ENCODE measurements around the gene HSPA14.
A peak's percentile ranks its signal among the peaks of the same experiment; 100 is the strongest.
"Not testable (repeated sequence)": the region's sequence is repeated elsewhere in the genome, so short reads cannot be mapped to it uniquely, and the experiment has no call there.

The HSPA14 gene

GRCh38 chr10:14837757-14838581 is at the start of gene HSPA14, which contains the start of the genes CDNF and MSANTD7:
TSS of gene HSPA14 (plus strand) at chr10:14838306. CDS start at chr10:14838403, 97 bp downstream.
TSS of gene CDNF (minus strand) at chr10:14838037. CDS start at chr10:14837946, 91 bp downstream.
TSS of gene MSANTD7 (plus strand) at chr10:14838306. CDS start at chr10:14842285, 3,979 bp downstream.
- DNase-seq, result peak; percentile 98

- no peak for DNase-seq
Measured at GRCh38 chr10:14798636-14799035, 39.5 kb upstream of the HSPA14 start.

GRCh38 chr10:14800397-14800796 is 37.7 kb upstream of the HSPA14 start:
- DNase-seq, result no peak

GRCh38 chr10:14801723-14802122 is 36.4 kb upstream of the HSPA14 start:
- no peak for DNase-seq

- DNase-seq, result no peak
Measured at GRCh38 chr10:14803827-14804226, 34.3 kb upstream of the HSPA14 start.

GRCh38 chr10:14806318-14806717 is 31.8 kb upstream of the HSPA14 start:
- no peak for DNase-seq

GRCh38 chr10:14810969-14811953 is 26.8 kb upstream of the HSPA14 start:
- no peak for DNase-seq

GRCh38 chr10:14812271-14812670 is 25.8 kb upstream of the HSPA14 start:
- DNase-seq, result no peak

- DNase-seq, result no peak
Measured at GRCh38 chr10:14815681-14816080, 22.4 kb upstream of the HSPA14 start.

- not testable (repeated sequence) for DNase-seq
Measured at GRCh38 chr10:14816717-14817116, 21.4 kb upstream of the HSPA14 start.

GRCh38 chr10:14820010-14820774 is 17.9 kb upstream of the HSPA14 start:
- no peak for DNase-seq

GRCh38 chr10:14820775-14821154 is 17.3 kb upstream of the HSPA14 start:
- no peak for DNase-seq

- DNase-seq, result no peak
Measured at GRCh38 chr10:14821635-14822375, 16.3 kb upstream of the HSPA14 start.

- peak; percentile 18 for DNase-seq
Measured at GRCh38 chr10:14822879-14823755, 15.0 kb upstream of the HSPA14 start.

- no peak for DNase-seq
Measured at GRCh38 chr10:14823966-14824365, 14.1 kb upstream of the HSPA14 start.

GRCh38 chr10:14826076-14826829 is 11.9 kb upstream of the HSPA14 start:
- no peak for DNase-seq

- DNase-seq, result no peak
Measured at GRCh38 chr10:14833106-14833505, 5.0 kb upstream of the HSPA14 start.

- no peak for DNase-seq
Measured at GRCh38 chr10:14836208-14836607, 1.9 kb upstream of the HSPA14 start.

GRCh38 chr10:14837003-14837756 is 926 bp upstream of the HSPA14 start:
- no peak for DNase-seq
